Ovary (tissue), 9 donors: ENCODE measurements around the gene APEH. TPM values are rescaled to one million over a fixed set of nuclear protein-coding genes. Genes with fewer than 3 reads are reported as not detected.
"Not testable (repeated sequence)": the region's sequence is repeated elsewhere in the genome, so short reads cannot be mapped to it uniquely, and the experiment has no call there.

Source experiments
- DNase-seq, 5 donors: peaks; one replicate each; pipeline ENCODE4 v3.0.0-alpha.2; 2019 to 2020
- H3K27ac ChIP-seq, 2 donors: fragments of 200-600 bp; one replicate each; pipeline versions ENCODE4 v1.5.1 to v1.8.0; 2019 to 2022
- H3K27me3 ChIP-seq: fragments of 200-600 bp; one replicate; pipeline ENCODE4 v1.8.0; 2022
- H3K36me3 ChIP-seq: fragments of 200-600 bp; sonication (generic); one replicate; pipeline ENCODE4 v1.5.1; 2019
- H3K4me1 ChIP-seq: one replicate; pipeline ENCODE4 v1.8.1; 2013; ENCODE audit warnings: mild to moderate bottlenecking, moderate library complexity; ENCODE audit not compliant: insufficient read depth
- H3K4me3 ChIP-seq: fragments of 200-600 bp; sonication (generic); one replicate; pipeline ENCODE4 v1.5.1; 2017
- H3K9me3 ChIP-seq, 2 donors: fragments of 200-600 bp in 1 of 2; sonication (generic) in 1 of 2; one replicate each; pipeline versions ENCODE4 v1.5.1 to v1.8.1; 2013 to 2019; ENCODE audit warnings: mild to moderate bottlenecking in 1 of 2, moderate library complexity in 1 of 2
- EP300 ChIP-seq: sonication (generic); formaldehyde crosslinking; IDR thresholded peaks from one replicate; pipeline ENCODE4 v1.6.1; 2017; ENCODE audit warnings: antibody characterized with exemption
- POLR2A ChIP-seq: fragments of 450-650 bp; IDR thresholded peaks from one replicate; pipeline ENCODE4 v1.6.1; 2017; ENCODE audit warnings: antibody characterized with exemption, mild to moderate bottlenecking, moderate library complexity
- WGBS, 3 donors: extraction: QIAGEN DNeasy Blood & Tissue Kit in 1 of 3; methylation state at CpG; one replicate each; pipeline versions ENCODE4 v1.1.5 to v1.1.7; 2013 to 2017; 5-methylcytosine and 5-hydroxymethylcytosine counted together
- intact Hi-C, 4 donors: fragments of 100-400 bp; cut with DNase I; formaldehyde crosslinking; loops; one replicate each; pipeline versions ENCODE4 v1.11.0 to v1.15.1; 2022 to 2023
- polyA plus RNA-seq, 2 donors: library from polyadenylated mRNA; stranded (reverse); fragments of 200-250 nt in 1 of 2; fragments of 350-450 nt in 1 of 2; fragmentation: Illumina TruSeq in 1 of 2; extraction: RNeasy Lipid Tissue Mini Kit (QIAGEN cat#74804) in 1 of 2; gene quantifications; one replicate each; pipeline ENCODE4 v1.2.3, GENCODE V29; 2013 to 2014
- total RNA-seq, 7 donors: library from RNA; depleted of rRNA in 2 of 7; stranded (reverse); fragments of >200 nt in 2 of 7; fragmentation: NEBNext Ultra II Directional in 3 of 7; extraction: Animal tissue kit (Norgen Biotek cat#: 25700) in 3 of 7; gene quantifications; one replicate each; pipeline versions ENCODE4 v1.1.0 to v1.2.4, GENCODE V29; 2016 to 2023
- TF ChIP-seq, protein P1 (sequence below), 3 donors: fragments of 450-650 bp in 2 of 3; fragments of 200-600 bp in 1 of 3; IDR thresholded peaks; one replicate each; pipeline versions ENCODE4 v1.5.1 to v1.8.0; 2016 to 2022; ENCODE audit warnings: antibody characterized with exemption in 3 of 3, mild to moderate bottlenecking in 1 of 3
- donor health status: DM: no; HTN: no; CAD: no; lungs with moderate emphysema.
- donor health status: DM: no; HTN: no; CAD: no.
- donor health status: Bipolar disorder and iron deficiency.
- donor health status: DM: yes; HTN: yes; CAD: no.
- donor health status: DM: no; HTN: no; CAD: no.
- donor health status: DM: yes; HTN: yes; CAD: no.

APEH gene
- total and polyA plus RNA-seq, 9 donors = 33.7 to 90.9 (median 60.6) TPM

GRCh38 chr3:49689046-49689907, 15.1 kb downstream of the APEH start, which contains the start of the genes MST1 and RNF123:
Gene MST1 (minus strand): TSS chr3:49689474. CDS start chr3:49688691, 783 bp downstream.
Gene RNF123 (plus strand): TSS chr3:49689557. CDS start chr3:49691166, 1,609 bp downstream.
- intact Hi-C loops = no loop called here
- TF ChIP-seq, protein P1, sequence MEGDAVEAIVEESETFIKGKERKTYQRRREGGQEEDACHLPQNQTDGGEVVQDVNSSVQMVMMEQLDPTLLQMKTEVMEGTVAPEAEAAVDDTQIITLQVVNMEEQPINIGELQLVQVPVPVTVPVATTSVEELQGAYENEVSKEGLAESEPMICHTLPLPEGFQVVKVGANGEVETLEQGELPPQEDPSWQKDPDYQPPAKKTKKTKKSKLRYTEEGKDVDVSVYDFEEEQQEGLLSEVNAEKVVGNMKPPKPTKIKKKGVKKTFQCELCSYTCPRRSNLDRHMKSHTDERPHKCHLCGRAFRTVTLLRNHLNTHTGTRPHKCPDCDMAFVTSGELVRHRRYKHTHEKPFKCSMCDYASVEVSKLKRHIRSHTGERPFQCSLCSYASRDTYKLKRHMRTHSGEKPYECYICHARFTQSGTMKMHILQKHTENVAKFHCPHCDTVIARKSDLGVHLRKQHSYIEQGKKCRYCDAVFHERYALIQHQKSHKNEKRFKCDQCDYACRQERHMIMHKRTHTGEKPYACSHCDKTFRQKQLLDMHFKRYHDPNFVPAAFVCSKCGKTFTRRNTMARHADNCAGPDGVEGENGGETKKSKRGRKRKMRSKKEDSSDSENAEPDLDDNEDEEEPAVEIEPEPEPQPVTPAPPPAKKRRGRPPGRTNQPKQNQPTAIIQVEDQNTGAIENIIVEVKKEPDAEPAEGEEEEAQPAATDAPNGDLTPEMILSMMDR (IDR thresholded peaks at IDR 0.05) = peak in 1 of 3 donors; percentile 30
- TF ChIP-seq POLR2A = peak; percentile 24
- TF ChIP-seq EP300 = no peak

DNA sequence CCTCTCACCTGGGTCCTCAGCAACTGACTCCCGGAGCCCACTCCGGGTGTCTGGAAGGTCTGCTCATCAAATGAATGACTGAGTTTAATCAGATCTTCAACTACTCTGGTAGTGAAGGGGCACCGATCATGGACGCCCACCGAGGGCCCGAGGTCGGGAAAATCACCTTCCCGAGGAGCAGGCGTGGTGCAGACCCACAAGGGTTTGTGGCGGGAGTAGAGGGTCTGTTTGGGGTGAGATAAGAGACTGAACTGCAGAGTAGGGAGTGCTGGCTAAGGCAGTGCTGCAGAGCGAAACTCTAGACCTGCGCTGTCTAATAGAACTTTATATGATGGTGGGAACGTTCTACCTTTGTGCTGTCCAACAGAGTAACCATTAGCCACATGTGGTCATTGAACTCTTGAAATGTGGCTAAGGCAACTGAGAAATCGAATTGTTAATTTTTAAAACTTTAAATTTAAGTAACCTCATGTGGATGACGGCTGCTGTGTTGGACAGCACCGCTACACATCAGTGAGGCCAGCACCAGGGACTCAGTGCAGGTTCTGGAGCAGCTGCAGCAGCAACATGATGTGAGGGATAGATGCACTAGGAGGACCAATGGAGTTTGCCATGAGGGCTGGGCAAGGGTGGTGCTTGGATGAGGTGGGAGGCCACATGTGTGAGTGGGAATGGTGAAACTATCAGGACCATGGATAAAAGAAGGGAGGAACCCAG, 15.9 kb downstream of the APEH start:
- H3K4me1 ChIP-seq, H3K9me3 ChIP-seq, H3K27me3 ChIP-seq, H3K36me3 ChIP-seq, DNase-seq, intact Hi-C loops: not testable (repeated sequence)
- Histone ChIP-seq H3K27ac (peak overlapping the region in 1 of 2 donors; percentile 60), H3K4me3 (peak overlapping the region; percentile 61)
- 4 to 7% (median 7%) methylated on average over 16 of the region's 16 CpGs for WGBS, 3 donors

More at GRCh38 chr3:49689046-49689907, 15.1 kb downstream of the APEH start, which contains the start of the genes MST1 and RNF123:
- peak; percentile 88 to 96 (median 94) for DNase-seq
- H3K27me3 ChIP-seq = no peaks in the 10 kb centered on the region
- H3K27ac ChIP-seq = peak within 1 kb of the TSS; percentile 31 to 61
- H3K36me3 ChIP-seq = no peaks in the 10 kb centered on the region
- 1 to 3% (median 2%) methylated on average over 34 to 66 of the region's 66 CpGs for WGBS, 3 donors
- peaks cover 9% of the 10 kb centered on the region for H3K4me1 ChIP-seq
- H3K9me3 ChIP-seq = no peaks in the 10 kb centered on the region
- H3K4me3 ChIP-seq = peak within 1 kb of the TSS; percentile 61

GRCh38 chr3:49690856-49691255, 16.7 kb downstream of the APEH start:
- H3K36me3 ChIP-seq, H3K4me3 ChIP-seq, H3K9me3 ChIP-seq, H3K27ac ChIP-seq, intact Hi-C loops, H3K4me1 ChIP-seq, DNase-seq, H3K27me3 ChIP-seq: not testable (repeated sequence)
- 87 to 91% (median 89%) methylated on average over 3 of the region's 3 CpGs for WGBS, 3 donors

DNA sequence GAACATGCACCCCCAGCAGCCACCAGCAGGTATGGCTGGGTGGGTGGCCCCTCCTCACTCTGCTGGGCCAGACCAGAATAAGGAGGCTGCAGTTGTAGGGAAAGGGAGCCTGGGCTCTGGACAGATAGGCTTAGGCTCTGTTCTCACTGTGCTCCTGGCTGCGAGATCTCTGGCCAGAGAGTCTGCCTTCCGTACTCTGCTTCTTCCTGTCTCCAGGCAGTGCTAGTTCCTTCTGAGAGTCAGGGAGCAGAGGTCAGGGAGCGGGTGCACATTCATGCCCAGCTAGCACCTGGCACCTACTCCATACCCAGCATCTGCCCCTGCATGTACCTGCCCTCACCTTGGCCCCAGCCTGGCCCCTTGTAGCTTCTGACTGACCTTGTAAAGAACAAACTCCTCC, 17.3 kb downstream of the APEH start:
- H3K9me3 ChIP-seq, H3K27ac ChIP-seq, intact Hi-C loops, H3K4me1 ChIP-seq, H3K27me3 ChIP-seq, DNase-seq, H3K36me3 ChIP-seq, H3K4me3 ChIP-seq: not testable (repeated sequence)
- 86 to 92% (median 88%) methylated on average over 3 of the region's 3 CpGs for WGBS, 3 donors

GRCh38 chr3:49694409-49695070, 20.4 kb downstream of the APEH start:
- intact Hi-C loops, DNase-seq, H3K4me3 ChIP-seq, H3K36me3 ChIP-seq, H3K27me3 ChIP-seq, H3K27ac ChIP-seq, H3K9me3 ChIP-seq, H3K4me1 ChIP-seq: not testable (repeated sequence)
- 56 to 65% (median 62%) methylated on average over 6 of the region's 6 CpGs for WGBS, 3 donors

DNA sequence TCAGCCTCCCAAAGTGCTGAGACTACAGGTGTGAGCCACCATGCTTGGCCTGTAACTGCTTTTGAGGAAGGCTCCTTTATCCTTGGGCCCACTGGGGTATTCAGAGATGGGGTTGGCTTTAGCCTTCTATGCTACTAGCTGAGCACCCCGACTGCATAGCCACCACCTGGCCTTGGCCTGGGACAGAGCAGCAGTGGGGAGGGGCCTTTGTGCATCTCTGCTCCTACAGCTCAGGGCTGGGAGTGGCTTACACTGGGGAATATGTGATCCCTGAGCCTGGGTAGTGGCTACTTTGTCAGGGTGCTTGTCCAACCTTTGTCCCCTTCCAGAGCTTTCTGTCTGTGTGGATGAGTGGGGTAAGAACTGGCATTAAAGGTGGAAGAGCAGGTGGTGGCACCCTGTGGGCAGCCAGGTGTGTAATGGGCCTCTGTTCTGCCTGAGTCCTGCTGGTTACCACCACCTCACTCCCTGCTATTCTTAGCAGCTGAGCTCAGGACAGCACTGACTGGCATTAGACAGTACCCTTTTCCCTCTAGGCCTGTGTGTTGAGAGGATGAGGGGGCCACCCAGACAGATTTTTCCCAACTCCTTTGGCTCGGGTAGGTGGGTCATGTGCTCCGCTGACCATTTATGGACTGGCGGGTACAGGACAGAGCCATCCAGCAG, 21.3 kb downstream of the APEH start:
- DNase-seq, H3K4me3 ChIP-seq, H3K27ac ChIP-seq, intact Hi-C loops, H3K9me3 ChIP-seq, H3K27me3 ChIP-seq, H3K4me1 ChIP-seq, H3K36me3 ChIP-seq: not testable (repeated sequence)
- 58 to 88% (median 70%) methylated on average over 2 to 4 of the region's 4 CpGs for WGBS, 3 donors
